ENCODE measurements around the gene MYO15B. TPM values are rescaled to one million over a fixed set of nuclear protein-coding genes. Genes with fewer than 3 reads are reported as not detected.

Gene MYO15B
- total and polyA plus RNA-seq, 2 of the 13 experiments (the other 11 are each of a cell fraction or from before 2014, with no cell fraction given) = 2.8 to 8.1 TPM

GRCh38 chr17:75601057-75601987 is 13.7 kb downstream of the MYO15B start (continued):
- TF ChIP-seq MZF1 (CRISPR knock-in tag; IDR thresholded peaks at IDR 0.05; ENCODE audit: borderline replicate concordance) (no peak), RNF219 (CRISPR knock-in tag; IDR thresholded peaks at IDR 0.05) (no peak), POLR2A (IDR thresholded peaks at IDR 0.05; ENCODE audit: insufficient read depth in 1 of 2, low read depth in 2 of 2, low read length in 2 of 2) (no peak), EHMT2 (IDR thresholded peaks at IDR 0.05; ENCODE audit: borderline replicate concordance, low read depth, low read length) (no peak), RNF2 (conservative IDR thresholded peaks at IDR 0.05; ENCODE audit: low read depth) (no peak; the same call in 1 of the 2 replicates), PCBP1 (IDR thresholded peaks at IDR 0.05; ENCODE audit: borderline replicate concordance, low read depth, low read length) (no peak), ZNF576 (CRISPR knock-in tag; IDR thresholded peaks at IDR 0.05) (no peak), ZNF225 (CRISPR knock-in tag; IDR thresholded peaks at IDR 0.05) (no peak), ZBTB20 (CRISPR knock-in tag; IDR thresholded peaks at IDR 0.05; ENCODE audit: borderline replicate concordance, low read depth) (no peak), ZNF597 (CRISPR knock-in tag; IDR thresholded peaks at IDR 0.05) (no peak), THYN1 (CRISPR knock-in tag; IDR thresholded peaks at IDR 0.05; ENCODE audit: borderline replicate concordance, low read depth) (no peak), RFX5 (IDR thresholded peaks at IDR 0.05; ENCODE audit: low read depth, low read length) (no peak), SIN3B (IDR thresholded peaks at IDR 0.05; ENCODE audit: low read length) (no peak), ZFAT (CRISPR knock-in tag; conservative IDR thresholded peaks at IDR 0.05) (no peak), BATF2 (CRISPR knock-in tag; IDR thresholded peaks at IDR 0.05) (no peak), ZNF337 (CRISPR knock-in tag; IDR thresholded peaks at IDR 0.05; ENCODE audit: borderline replicate concordance, low read depth) (no peak), WIZ (CRISPR knock-in tag; IDR thresholded peaks at IDR 0.05) (no peak), PBX3 (CRISPR knock-in tag; IDR thresholded peaks at IDR 0.05; ENCODE audit: borderline replicate concordance) (no peak), ONECUT2 (CRISPR knock-in tag; IDR thresholded peaks at IDR 0.05) (no peak), ZBTB7A (CRISPR knock-in tag; IDR thresholded peaks at IDR 0.05) (no peak), ZNF569 (CRISPR knock-in tag; IDR thresholded peaks at IDR 0.05; ENCODE audit: borderline replicate concordance) (no peak)

Measured in HepG2 (cell line).